ENCODE measurements around the gene CEACAM16. TPM values are rescaled to one million over a fixed set of nuclear protein-coding genes. Genes with fewer than 3 reads are reported as not detected.

Gene CEACAM16
- polyA plus RNA-seq, 1 donor from 2014 or later, result not detected

- H3K27ac Mint-ChIP-seq, result peak overlapping the region; percentile 93 to 96 (median 96)
- no peaks in the 10 kb centered on the region for H3K9me3 Mint-ChIP-seq
- peaks cover 31 to 46% (median 34%) of the 10 kb centered on the region in 3 donors for H3K4me1 Mint-ChIP-seq
- peaks cover 4% of the 10 kb centered on the region for H3K36me3 Mint-ChIP-seq
- H3K4me3 Mint-ChIP-seq, result peak overlapping the region; percentile 87 to 92 (median 89)
- H3K27me3 Mint-ChIP-seq, result no peaks in the 10 kb centered on the region
These were observed 48.9 kb downstream of the CEACAM16 start for GRCh38 chr19:44747739-44748425.

- Mint-ChIP-seq H3K4me1 (peaks cover 34 to 47% (median 35%) of the 10 kb centered on the region in 3 donors), H3K4me3 (peak within 1 kb of the TSS; percentile 91 to 98 (median 94)), H3K9me3 (no peaks in the 10 kb centered on the region), H3K27me3 (no peaks in the 10 kb centered on the region), H3K36me3 (peaks cover 4% of the 10 kb centered on the region), H3K27ac (peak within 1 kb of the TSS; percentile 96 to 99 (median 97))
These were observed 49.7 kb downstream of the CEACAM16 start, which contains the start of gene BCL3 for GRCh38 chr19:44748426-44749254. Gene BCL3, plus strand, starts transcription at chr19:44748708. Its CDS starts 83 bp downstream, at chr19:44748791.

GRCh38 chr19:44749292-44749691 lies 50.3 kb downstream of the CEACAM16 start:
- Mint-ChIP-seq H3K36me3 (peaks cover 4% of the 10 kb centered on the region), H3K4me1 (peaks cover 34 to 50% (median 40%) of the 10 kb centered on the region in 3 donors), H3K27me3 (no peaks in the 10 kb centered on the region), H3K9me3 (no peaks in the 10 kb centered on the region), H3K4me3 (peak overlapping the region; percentile 85 to 98 (median 94)), H3K27ac (peak overlapping the region; percentile 94 to 99 (median 97))

GRCh38 chr19:44749994-44750393 lies 51.0 kb downstream of the CEACAM16 start:
- Mint-ChIP-seq H3K27me3 (no peaks in the 10 kb centered on the region), H3K27ac (peak overlapping the region; percentile 94 to 99 (median 97)), H3K4me3 (peak overlapping the region; percentile 85 to 98 (median 94)), H3K9me3 (no peaks in the 10 kb centered on the region), H3K36me3 (peaks cover 4% of the 10 kb centered on the region), H3K4me1 (peaks cover 36 to 54% (median 45%) of the 10 kb centered on the region in 3 donors)

GRCh38 chr19:44752123-44752815 lies 53.3 kb downstream of the CEACAM16 start:
- no peaks in the 10 kb centered on the region for H3K27me3 Mint-ChIP-seq
- H3K4me3 Mint-ChIP-seq, result peak overlapping the region; percentile 34 to 99 (median 98)
- H3K36me3 Mint-ChIP-seq, result peaks cover 4% of the 10 kb centered on the region
- peaks cover 37 to 49% (median 45%) of the 10 kb centered on the region in 3 donors for H3K4me1 Mint-ChIP-seq
- peak overlapping the region; percentile 97 to 99 (median 99) for H3K27ac Mint-ChIP-seq
- no peaks in the 10 kb centered on the region for H3K9me3 Mint-ChIP-seq

GRCh38 chr19:44752816-44753625 lies 54.1 kb downstream of the CEACAM16 start:
- peaks cover 35 to 45% (median 45%) of the 10 kb centered on the region in 3 donors for H3K4me1 Mint-ChIP-seq
- H3K27ac Mint-ChIP-seq, result peak overlapping the region; percentile 97 to 99 (median 99)
- no peaks in the 10 kb centered on the region for H3K9me3 Mint-ChIP-seq
- H3K27me3 Mint-ChIP-seq, result no peaks in the 10 kb centered on the region
- peaks cover 4% of the 10 kb centered on the region for H3K36me3 Mint-ChIP-seq
- H3K4me3 Mint-ChIP-seq, result peak overlapping the region; percentile 92 to 99 (median 98)

- Mint-ChIP-seq H3K4me3 (peak overlapping the region; percentile 92 to 99 (median 98)), H3K36me3 (peaks cover 4% of the 10 kb centered on the region), H3K4me1 (peaks cover 35 to 45% (median 43%) of the 10 kb centered on the region in 3 donors), H3K9me3 (no peaks in the 10 kb centered on the region), H3K27me3 (no peaks in the 10 kb centered on the region), H3K27ac (peak overlapping the region; percentile 97 to 99 (median 99))
These were observed 54.6 kb downstream of the CEACAM16 start for GRCh38 chr19:44753626-44753931.

- Mint-ChIP-seq H3K4me3 (peak overlapping the region; percentile 92 to 99 (median 98)), H3K4me1 (peaks cover 35 to 45% (median 43%) of the 10 kb centered on the region in 3 donors), H3K9me3 (no peaks in the 10 kb centered on the region), H3K27ac (peak overlapping the region; percentile 97 to 99 (median 99)), H3K27me3 (no peaks in the 10 kb centered on the region), H3K36me3 (peaks cover 4% of the 10 kb centered on the region)
These were observed 55.2 kb downstream of the CEACAM16 start for GRCh38 chr19:44753932-44754749.

- peaks cover 4% of the 10 kb centered on the region for H3K36me3 Mint-ChIP-seq
- no peaks in the 10 kb centered on the region for H3K27me3 Mint-ChIP-seq
- peak overlapping the region; percentile 92 to 99 (median 98) for H3K4me3 Mint-ChIP-seq
- H3K9me3 Mint-ChIP-seq, result no peaks in the 10 kb centered on the region
- peak overlapping the region; percentile 86 to 99 (median 97) for H3K27ac Mint-ChIP-seq
- peaks cover 30 to 39% (median 38%) of the 10 kb centered on the region in 3 donors for H3K4me1 Mint-ChIP-seq
These were observed 55.8 kb downstream of the CEACAM16 start for GRCh38 chr19:44754750-44755080.

GRCh38 chr19:44755219-44755618 lies 56.3 kb downstream of the CEACAM16 start:
- H3K36me3 Mint-ChIP-seq, result no peaks in the 10 kb centered on the region
- peaks cover 28 to 35% (median 34%) of the 10 kb centered on the region in 3 donors for H3K4me1 Mint-ChIP-seq
- peak overlapping the region; percentile 86 to 99 (median 97) for H3K27ac Mint-ChIP-seq

GRCh38 chr19:44756089-44756562 lies 57.2 kb downstream of the CEACAM16 start:
- Mint-ChIP-seq H3K4me1 (peaks cover 20 to 28% (median 26%) of the 10 kb centered on the region in 3 donors), H3K27ac (peak overlapping the region in 1 of 3 donors; percentile 97), H3K36me3 (no peaks in the 10 kb centered on the region), H3K9me3 (no peaks in the 10 kb centered on the region), H3K27me3 (no peaks in the 10 kb centered on the region), H3K4me3 (peak overlapping the region in 1 of 4 donors; percentile 17)

More at GRCh38 chr19:44755219-44755618, 56.3 kb downstream of the CEACAM16 start:
- H3K9me3 Mint-ChIP-seq, result no peaks in the 10 kb centered on the region
- H3K27me3 Mint-ChIP-seq, result no peaks in the 10 kb centered on the region
- peak overlapping the region; percentile 92 to 99 (median 98) for H3K4me3 Mint-ChIP-seq

GRCh38 chr19:44757057-44757734 lies 58.2 kb downstream of the CEACAM16 start:
- no peaks in the 10 kb centered on the region for H3K27me3 Mint-ChIP-seq
- no peaks in the 10 kb centered on the region for H3K36me3 Mint-ChIP-seq
- peak overlapping the region in 1 of 3 donors; percentile 51 for H3K27ac Mint-ChIP-seq
- peaks cover 15 to 21% (median 18%) of the 10 kb centered on the region in 3 donors for H3K4me1 Mint-ChIP-seq
- no peaks in the 10 kb centered on the region for H3K9me3 Mint-ChIP-seq
- H3K4me3 Mint-ChIP-seq, result no peak overlapping the region
